Fibroblast of villous mesenchyme (primary cell): ENCODE data around the gene SNCAIP. TPM values are rescaled to one million over a fixed set of nuclear protein-coding genes. Genes with fewer than 3 reads are reported as not detected.

Source experiments
- DNase-seq: peaks from one replicate; pipeline ENCODE4 v3.0.0-alpha.2; 2010; ENCODE audit warnings: low read depth
- H3K4me3 ChIP-seq: 2 replicates; pipeline ENCODE4 v1.5.1; 2011; ENCODE audit warnings: low read depth, mild to moderate bottlenecking, low read length
- CTCF ChIP-seq: IDR thresholded peaks from 2 replicates; pipeline ENCODE4 v1.5.1; 2012; ENCODE audit warnings: low read depth, mild to moderate bottlenecking, low read length; ENCODE audit not compliant: insufficient read depth
- total RNA-seq: library from RNA; depleted of rRNA; stranded (reverse); fragments of >200 nt; gene quantifications from 2 replicates; pipeline ENCODE4 v1.2.3, GENCODE V29; 2012

The SNCAIP gene
- total RNA-seq, 1 donor = 19.0 TPM

- TF ChIP-seq CTCF = no peak
Observed at GRCh38 chr5:122404018-122404417, 92.0 kb downstream of the SNCAIP start.

GRCh38 chr5:122404653-122405362, 92.8 kb downstream of the SNCAIP start:
- TF ChIP-seq CTCF = no peak
- DNase-seq = no peak
- H3K4me3 ChIP-seq = no peak overlapping the region

More at GRCh38 chr5:122404018-122404417, 92.0 kb downstream of the SNCAIP start:
- H3K4me3 ChIP-seq = no peak overlapping the region
- DNase-seq = peak; percentile 71

- DNase-seq = no peak
- no peak overlapping the region for H3K4me3 ChIP-seq
- no peak for TF ChIP-seq CTCF
Observed at GRCh38 chr5:122405751-122406150, 93.7 kb downstream of the SNCAIP start.

- DNase-seq = no peak
- H3K4me3 ChIP-seq = no peak overlapping the region
- TF ChIP-seq CTCF = no peak
Observed at GRCh38 chr5:122406181-122406580, 94.1 kb downstream of the SNCAIP start.

- no peak for TF ChIP-seq CTCF
- DNase-seq = no peak
- H3K4me3 ChIP-seq = no peak overlapping the region
Observed at GRCh38 chr5:122408592-122409224, 96.7 kb downstream of the SNCAIP start.

GRCh38 chr5:122412966-122413365, 100.9 kb downstream of the SNCAIP start:
- no peak for DNase-seq
- no peak overlapping the region for H3K4me3 ChIP-seq
- TF ChIP-seq CTCF = no peak
